ENCODE results near the gene PCDHGA1.

- TF ChIP-seq, protein P1, sequence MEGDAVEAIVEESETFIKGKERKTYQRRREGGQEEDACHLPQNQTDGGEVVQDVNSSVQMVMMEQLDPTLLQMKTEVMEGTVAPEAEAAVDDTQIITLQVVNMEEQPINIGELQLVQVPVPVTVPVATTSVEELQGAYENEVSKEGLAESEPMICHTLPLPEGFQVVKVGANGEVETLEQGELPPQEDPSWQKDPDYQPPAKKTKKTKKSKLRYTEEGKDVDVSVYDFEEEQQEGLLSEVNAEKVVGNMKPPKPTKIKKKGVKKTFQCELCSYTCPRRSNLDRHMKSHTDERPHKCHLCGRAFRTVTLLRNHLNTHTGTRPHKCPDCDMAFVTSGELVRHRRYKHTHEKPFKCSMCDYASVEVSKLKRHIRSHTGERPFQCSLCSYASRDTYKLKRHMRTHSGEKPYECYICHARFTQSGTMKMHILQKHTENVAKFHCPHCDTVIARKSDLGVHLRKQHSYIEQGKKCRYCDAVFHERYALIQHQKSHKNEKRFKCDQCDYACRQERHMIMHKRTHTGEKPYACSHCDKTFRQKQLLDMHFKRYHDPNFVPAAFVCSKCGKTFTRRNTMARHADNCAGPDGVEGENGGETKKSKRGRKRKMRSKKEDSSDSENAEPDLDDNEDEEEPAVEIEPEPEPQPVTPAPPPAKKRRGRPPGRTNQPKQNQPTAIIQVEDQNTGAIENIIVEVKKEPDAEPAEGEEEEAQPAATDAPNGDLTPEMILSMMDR (optimal IDR thresholded peaks at IDR 0.05 in 1 of 3, IDR thresholded peaks at IDR 0.05 in 1 of 3, conservative IDR thresholded peaks at IDR 0.05 in 1 of 3; ENCODE audit: extremely low read depth in 1 of 3, insufficient read depth in 2 of 3, low read length in 3 of 3): no peak
- no peak for TF ChIP-seq EZH2 (IDR thresholded peaks at IDR 0.05; ENCODE audit: low read length)
Observed at GRCh38 chr5:141465351-141465750, 135.0 kb downstream of the PCDHGA1 start.

Measured in keratinocyte (primary cell).